HG03575 (cell line): Measurements from ENCODE around the gene ETV2.
"Not testable (repeated sequence)": the region's sequence is repeated elsewhere in the genome, so short reads cannot be mapped to it uniquely, and the experiment has no call there.

Experiments
- ATAC-seq: cut with Tn5 transposase; IDR thresholded peaks from one replicate; pipeline ENCODE4 v1.9.1; 2021; ENCODE audit not compliant: unreplicated experiment, insufficient number of reproducible peaks, low FRiP score; ENCODE audit errors: extremely low read depth

Gene ETV2

GRCh38 chr19:35641515-35642151 lies at the start of gene ETV2:
TSS of gene ETV2 (plus strand) at chr19:35641745. CDS start at chr19:35642461, 716 bp downstream.
- no peak for ATAC-seq

- ATAC-seq = no peak
These were observed 49.3 kb upstream of the ETV2 start for GRCh38 chr19:35592226-35592625.

GRCh38 chr19:35595026-35595425 lies 46.5 kb upstream of the ETV2 start:
- ATAC-seq = not testable (repeated sequence)

GRCh38 chr19:35595928-35596327 lies 45.6 kb upstream of the ETV2 start:
- no peak for ATAC-seq

DNA sequence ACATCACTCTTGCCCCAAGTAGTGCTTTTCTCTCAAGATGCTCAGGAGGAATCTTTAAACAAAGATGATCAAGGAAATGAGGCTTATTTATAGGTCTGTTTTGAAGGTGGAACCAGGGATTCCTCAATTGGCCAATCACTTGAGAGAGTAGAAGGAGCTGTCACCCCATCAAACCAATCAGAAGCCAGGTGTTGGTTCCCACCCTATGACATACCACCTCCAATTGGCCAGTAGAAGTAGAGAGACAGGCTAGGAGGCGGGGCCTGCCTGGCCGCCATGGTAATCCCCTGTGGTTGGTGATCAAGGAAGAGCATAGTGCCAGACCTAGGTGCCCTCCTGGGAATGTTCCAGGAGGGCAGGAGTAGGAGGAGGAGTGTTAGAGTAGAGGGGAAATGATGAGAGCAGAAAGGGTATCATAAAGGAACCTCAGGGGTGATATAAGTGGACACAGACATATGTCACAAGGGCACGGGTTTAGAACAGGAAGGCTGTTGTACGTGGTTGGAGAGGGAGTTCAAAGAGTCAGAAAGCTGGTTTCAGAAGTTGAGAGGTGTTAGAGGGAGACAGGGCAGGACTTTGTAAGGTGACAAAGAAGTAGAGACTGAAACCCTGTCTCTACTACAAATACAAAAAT lies 45.1 kb upstream of the ETV2 start:
- ATAC-seq = no peak

- ATAC-seq = no peak
These were observed 39.6 kb upstream of the ETV2 start for GRCh38 chr19:35601971-35602370.

DNA sequence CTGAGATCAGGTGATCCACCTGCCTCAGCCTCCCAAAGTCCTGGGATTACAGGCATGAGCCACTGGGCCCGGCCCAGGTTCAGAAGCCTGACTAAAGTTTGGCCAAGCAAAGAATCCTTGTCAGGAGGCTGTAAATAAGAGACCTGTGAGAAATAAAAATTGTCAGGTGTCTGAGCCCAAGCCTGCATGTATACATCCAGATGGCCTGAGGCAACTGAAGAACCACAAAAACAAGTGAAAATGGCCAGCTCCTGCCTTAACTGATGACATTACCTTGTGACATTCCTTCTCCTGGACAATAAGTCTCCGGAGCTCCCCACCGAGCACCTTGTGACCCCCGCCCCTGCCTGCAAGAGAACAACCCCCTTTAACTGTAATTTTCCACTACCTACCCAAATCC lies 37.1 kb upstream of the ETV2 start:
- not testable (repeated sequence) for ATAC-seq

DNA sequence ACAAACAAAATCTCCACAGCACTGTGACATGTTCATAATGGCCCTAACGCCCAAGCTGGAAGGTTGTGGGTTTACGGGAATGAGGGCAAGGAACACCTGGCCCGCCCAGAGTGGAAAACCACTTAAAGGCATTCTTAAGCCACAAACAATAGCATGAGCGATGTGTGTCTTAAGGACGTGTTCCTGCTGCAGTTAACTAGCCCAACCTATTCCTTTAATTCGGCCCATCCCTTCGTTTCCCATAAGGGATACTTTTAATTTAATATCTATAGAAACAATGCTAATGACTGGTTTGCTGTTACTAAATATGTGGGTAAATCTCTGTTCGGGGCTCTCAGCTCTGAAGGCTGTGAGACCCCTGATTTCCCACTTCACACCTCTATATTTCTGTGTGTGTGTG lies 34.4 kb upstream of the ETV2 start:
- not testable (repeated sequence) for ATAC-seq

- no peak for ATAC-seq
These were observed 33.9 kb upstream of the ETV2 start for GRCh38 chr19:35607661-35608060.

DNA sequence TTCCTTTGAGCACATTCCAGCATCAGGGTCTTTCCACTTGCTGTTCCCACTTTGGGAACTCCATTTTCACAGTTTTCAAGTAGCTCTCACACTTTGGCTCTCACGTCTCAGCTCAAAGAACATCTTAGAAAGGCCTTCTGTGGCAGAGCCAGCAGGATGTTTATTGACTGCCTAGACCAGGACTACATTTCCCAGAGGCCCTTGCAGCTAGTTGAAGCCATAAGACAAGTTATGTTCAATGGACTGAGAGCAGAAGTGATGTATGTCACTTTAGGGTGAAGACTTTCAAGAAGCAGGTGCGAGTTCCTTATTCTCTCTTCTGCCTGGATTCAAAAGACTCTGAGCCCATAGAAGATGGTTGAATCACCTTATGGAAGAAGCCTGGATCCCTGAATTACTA lies 33.3 kb upstream of the ETV2 start:
- no peak for ATAC-seq

- no peak for ATAC-seq
These were observed 31.6 kb upstream of the ETV2 start for GRCh38 chr19:35609851-35610353.

DNA sequence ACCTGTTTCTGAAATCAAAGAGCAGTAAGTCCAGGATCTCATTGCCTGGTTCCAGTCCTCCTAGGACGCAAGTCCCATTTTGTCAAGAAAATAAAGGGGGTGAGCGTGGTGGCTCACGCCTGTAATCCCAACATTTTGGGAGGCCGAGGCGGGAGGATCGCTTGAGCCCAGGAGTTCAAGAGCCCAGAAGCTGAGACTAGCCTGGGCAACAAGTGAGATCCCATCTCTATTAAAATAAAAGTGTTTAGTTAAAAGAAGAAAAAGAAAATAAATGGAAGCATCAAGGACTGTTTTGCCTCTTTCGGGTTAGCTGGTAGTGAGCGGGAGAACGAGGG lies 29.4 kb upstream of the ETV2 start:
- ATAC-seq = no peak

DNA sequence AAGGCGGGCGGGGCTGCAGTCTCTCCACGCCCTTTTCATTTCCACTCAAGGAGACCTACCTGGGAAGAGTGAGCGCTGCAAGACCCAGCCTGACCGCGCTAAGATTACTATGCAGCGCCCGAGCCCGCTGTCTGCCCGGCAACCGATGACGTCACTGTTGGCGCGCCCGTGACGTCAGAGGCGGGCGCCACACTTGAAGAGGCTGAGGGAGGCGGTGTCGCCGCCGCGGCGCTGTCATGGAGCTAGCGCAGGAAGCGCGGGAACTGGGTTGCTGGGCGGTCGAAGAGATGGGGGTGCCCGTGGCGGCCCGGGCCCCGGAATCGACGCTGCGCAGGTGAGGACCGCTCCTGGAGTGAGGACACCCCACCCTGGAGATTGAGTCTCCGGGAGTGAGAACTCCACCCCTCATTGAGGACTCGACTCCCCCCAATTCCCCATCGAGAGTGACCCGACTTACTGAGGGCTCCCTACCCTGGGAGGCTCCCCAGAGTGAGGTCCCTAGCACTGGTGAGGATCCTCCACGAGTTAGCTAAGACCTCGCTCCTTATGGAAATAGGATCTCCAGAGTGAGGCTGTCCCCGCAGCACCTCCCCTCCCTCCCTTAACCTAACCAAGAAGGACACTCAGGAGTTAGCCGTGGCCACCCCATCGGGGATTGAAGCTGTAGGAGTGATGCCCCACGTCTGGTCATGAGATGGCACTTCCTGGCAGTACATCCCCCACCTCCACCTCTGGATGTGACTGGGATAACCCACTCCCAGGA lies 28.8 kb upstream of the ETV2 start, which contains the start of gene HAUS5:
Gene HAUS5, plus strand, starts transcription at position 177 of the 763 bp plus-strand sequence. Its CDS starts 60 bp downstream, at position 237.
- ATAC-seq = no peak

- no peak for ATAC-seq
These were observed 28.0 kb upstream of the ETV2 start for GRCh38 chr19:35613574-35613973.

DNA sequence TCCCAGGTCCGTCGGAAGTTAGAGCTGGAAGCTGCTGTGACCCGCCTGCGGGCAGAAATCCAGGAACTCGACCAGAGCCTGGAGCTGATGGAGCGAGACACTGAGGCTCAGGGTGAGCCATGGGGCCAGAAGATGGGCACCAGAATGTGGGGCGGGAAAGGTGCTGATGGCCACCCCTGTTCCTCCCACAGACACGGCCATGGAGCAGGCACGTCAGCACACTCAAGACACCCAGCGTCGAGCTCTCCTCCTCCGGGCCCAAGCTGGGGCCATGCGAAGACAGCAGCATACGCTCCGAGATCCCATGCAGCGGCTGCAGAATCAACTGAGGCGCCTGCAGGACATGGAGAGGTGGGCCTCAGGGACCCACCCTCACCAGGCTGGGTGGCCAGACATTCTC lies 26.5 kb upstream of the ETV2 start:
- no peak for ATAC-seq

GRCh38 chr19:35618857-35619256 lies 22.7 kb upstream of the ETV2 start:
- ATAC-seq = no peak

DNA sequence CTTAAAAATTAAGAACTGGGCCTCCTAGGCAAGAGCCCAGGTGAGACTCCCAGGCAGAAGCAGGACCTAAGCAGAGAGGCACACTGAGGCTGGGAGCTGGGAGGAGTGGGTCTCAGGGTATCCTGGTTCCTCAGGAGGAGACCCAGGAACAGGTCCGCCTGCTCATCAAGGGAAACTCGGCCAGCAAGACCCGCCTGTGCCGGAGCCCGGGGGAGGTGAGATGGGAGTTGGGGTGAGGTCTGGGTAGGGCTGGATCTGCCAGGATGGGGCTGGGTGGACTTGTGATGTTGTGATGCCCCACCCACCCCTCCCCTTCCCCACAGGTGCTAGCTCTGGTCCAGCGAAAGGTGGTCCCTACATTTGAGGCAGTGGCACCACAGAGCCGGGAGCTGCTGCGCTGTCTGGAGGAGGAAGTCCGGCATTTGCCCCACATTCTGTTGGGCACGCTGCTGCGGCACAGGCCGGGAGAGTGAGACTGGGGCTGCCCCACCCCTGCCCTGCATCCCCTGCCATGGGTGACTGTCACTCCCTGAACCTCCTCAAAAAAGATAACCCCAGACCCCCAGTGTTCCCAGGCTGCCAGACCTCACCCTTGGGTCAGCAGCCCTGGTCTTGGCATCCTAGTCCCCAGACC lies 22.1 kb upstream of the ETV2 start:
- ATAC-seq = no peak

DNA sequence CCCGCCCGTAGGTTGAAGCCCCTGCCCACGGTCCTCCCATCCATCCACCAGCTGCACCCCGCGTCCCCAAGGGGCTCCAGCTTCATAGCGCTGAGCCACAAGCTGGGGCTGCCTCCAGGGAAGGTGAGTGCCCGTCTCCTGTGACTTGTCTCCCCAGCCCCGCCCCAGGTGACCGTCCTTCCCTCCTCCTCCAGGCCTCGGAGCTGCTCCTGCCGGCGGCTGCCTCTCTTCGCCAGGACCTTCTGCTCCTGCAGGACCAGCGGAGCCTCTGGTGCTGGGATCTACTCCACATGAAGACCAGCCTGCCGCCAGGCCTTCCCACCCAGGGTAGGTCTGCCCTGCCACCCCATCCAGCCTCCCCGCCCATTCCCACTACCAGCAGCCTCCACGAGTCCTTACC lies 21.5 kb upstream of the ETV2 start:
- no peak for ATAC-seq

DNA sequence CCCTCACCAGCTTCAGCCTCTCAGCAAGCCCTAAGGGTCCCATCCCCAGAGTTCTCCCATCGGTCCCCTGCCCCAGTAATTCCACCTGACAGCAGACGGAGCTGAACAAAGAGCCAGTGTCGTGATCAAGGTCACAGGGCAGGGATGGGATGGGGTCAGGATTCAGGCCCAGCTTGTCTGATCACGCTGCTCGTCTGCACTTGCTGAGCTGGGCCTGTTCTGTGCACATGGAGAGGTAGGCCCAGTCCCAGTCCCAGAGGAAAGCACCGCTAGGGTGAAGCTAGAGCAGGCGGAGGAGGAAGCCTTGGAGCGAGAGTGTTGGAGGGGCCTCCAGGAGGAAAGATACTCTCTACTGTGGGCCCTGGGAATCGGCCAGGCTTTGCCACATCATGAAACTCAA lies 19.8 kb upstream of the ETV2 start:
- ATAC-seq = no peak

GRCh38 chr19:35622750-35623149 lies 18.8 kb upstream of the ETV2 start:
- ATAC-seq = no peak
